D341Med (cell line): ENCODE measurements around the gene SIGLEC7.

Experiments used
- DNase-seq: peaks from one replicate; pipeline ENCODE4 v3.0.0; 2012; ENCODE audit warnings: low spot score

The SIGLEC7 gene

GRCh38 chr19:51119101-51119500 lies 23.0 kb upstream of the SIGLEC7 start:
- no peak for DNase-seq

DNA sequence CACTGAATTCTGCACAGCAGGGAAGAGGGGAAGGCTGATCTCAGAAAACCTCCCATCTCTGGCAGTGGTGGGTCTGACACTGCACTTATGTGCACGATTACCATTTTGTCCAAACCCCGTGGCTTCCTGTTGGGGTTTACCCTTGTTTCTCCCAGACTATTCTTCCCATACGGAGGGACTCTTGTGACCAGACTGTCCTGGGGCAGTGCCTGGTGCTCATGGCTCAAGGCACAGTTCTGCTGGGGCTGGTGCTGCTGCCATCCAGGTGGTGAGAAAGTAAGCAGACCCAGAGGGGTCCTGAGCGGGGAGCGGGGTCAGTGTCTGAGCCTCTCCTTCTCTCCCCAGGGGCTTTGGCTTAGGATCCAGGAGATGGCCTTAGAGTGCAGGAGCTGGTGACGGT lies 22.5 kb upstream of the SIGLEC7 start:
- no peak for DNase-seq

- DNase-seq, result no peak
Measured at GRCh38 chr19:51120160-51120559, 21.9 kb upstream of the SIGLEC7 start.

DNA sequence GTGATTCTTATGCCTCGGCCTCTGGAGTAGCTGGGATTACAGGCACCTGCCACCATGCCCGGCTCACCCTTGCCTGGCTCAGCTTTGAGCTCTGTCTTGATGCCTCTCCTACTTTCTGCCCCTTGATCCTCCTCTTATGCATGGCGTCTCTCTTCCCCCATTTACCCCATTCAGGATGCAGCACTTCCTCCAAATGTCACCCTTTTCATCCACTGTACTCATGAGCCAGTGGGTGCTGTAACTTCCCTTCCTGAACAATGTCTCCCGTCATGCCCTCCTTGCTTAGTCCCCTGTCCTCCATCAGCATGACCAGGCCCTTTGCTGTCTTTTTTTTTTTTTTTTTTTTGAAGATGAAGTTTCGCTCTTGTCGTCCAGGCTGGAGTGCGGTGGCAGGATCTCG lies 20.8 kb upstream of the SIGLEC7 start:
- no peak for DNase-seq

- no peak for DNase-seq
Measured at GRCh38 chr19:51122112-51122981, 19.8 kb upstream of the SIGLEC7 start.

DNA sequence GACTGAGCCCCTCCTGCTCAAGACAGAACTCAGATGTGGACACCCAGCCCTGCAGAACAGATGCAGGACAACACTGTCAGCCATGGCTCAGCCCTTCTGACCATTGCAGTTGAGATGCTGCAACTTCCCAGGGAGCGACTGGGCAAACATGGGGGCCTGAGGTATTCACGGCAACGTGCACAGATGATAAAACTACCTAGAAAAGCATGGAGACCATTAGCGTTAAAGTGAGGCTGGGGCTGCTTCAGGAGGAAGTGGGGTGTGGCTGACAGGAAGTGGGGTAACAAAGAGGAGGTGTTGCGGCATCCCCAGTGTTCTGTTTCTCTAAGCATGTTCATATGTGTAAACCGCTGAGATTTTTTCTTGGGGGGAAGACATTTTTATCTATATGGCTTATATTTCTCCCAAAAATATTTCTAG lies 18.7 kb upstream of the SIGLEC7 start:
- no peak for DNase-seq

GRCh38 chr19:51123802-51124201 lies 18.3 kb upstream of the SIGLEC7 start:
- no peak for DNase-seq

DNA sequence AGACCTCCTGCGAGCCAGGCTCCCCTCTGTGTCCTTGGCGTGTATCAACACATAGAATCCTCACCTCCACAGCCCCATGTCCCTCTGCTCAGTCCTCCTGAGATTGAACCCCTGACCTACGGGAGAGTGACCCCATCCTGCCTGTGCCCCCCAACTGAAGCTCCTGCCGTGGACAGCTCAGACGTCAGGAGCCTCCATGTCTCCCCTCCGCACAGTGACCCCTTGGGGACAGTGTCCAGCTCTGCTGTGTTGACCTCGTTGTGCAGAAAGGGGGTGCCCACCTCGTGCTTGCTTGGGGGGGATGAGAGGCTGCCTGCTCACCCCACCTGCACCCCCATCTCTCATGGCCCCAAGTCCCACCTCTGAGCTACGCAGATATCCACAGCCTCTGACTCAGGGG lies 17.9 kb upstream of the SIGLEC7 start:
- DNase-seq, result no peak

- DNase-seq, result no peak
Measured at GRCh38 chr19:51124729-51125128, 17.4 kb upstream of the SIGLEC7 start, which contains the start of gene SIGLEC9. Gene SIGLEC9, plus strand, starts transcription at chr19:51124906. Its CDS starts 69 bp downstream, at chr19:51124975.

GRCh38 chr19:51125421-51126075 lies 16.6 kb upstream of the SIGLEC7 start:
- DNase-seq, result no peak

DNA sequence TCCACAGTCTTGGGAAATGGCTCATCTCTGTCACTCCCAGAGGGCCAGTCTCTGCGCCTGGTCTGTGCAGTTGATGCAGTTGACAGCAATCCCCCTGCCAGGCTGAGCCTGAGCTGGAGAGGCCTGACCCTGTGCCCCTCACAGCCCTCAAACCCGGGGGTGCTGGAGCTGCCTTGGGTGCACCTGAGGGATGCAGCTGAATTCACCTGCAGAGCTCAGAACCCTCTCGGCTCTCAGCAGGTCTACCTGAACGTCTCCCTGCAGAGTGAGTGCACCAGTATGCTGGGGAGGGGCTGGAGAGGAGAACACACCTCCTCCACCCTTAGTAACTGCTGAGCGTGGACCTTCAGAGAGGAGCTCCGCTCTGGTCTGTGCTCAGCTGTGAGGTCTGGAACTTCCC lies 15.1 kb upstream of the SIGLEC7 start:
- DNase-seq, result no peak

GRCh38 chr19:51127755-51128154 lies 14.3 kb upstream of the SIGLEC7 start:
- DNase-seq, result no peak

- no peak for DNase-seq
Measured at GRCh38 chr19:51128227-51128626, 13.9 kb upstream of the SIGLEC7 start.

DNA sequence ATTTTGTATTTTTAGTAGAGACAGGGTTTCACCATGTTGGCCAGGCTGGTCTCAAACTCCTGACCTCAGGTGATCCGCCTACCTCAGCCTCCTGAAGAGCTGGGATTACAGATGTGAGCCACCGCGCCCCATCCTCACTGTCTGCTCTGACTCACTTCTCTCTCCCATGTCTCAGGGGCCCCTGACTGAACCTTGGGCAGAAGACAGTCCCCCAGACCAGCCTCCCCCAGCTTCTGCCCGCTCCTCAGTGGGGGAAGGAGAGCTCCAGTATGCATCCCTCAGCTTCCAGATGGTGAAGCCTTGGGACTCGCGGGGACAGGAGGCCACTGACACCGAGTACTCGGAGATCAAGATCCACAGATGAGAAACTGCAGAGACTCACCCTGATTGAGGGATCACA lies 12.4 kb upstream of the SIGLEC7 start:
- DNase-seq, result no peak

DNA sequence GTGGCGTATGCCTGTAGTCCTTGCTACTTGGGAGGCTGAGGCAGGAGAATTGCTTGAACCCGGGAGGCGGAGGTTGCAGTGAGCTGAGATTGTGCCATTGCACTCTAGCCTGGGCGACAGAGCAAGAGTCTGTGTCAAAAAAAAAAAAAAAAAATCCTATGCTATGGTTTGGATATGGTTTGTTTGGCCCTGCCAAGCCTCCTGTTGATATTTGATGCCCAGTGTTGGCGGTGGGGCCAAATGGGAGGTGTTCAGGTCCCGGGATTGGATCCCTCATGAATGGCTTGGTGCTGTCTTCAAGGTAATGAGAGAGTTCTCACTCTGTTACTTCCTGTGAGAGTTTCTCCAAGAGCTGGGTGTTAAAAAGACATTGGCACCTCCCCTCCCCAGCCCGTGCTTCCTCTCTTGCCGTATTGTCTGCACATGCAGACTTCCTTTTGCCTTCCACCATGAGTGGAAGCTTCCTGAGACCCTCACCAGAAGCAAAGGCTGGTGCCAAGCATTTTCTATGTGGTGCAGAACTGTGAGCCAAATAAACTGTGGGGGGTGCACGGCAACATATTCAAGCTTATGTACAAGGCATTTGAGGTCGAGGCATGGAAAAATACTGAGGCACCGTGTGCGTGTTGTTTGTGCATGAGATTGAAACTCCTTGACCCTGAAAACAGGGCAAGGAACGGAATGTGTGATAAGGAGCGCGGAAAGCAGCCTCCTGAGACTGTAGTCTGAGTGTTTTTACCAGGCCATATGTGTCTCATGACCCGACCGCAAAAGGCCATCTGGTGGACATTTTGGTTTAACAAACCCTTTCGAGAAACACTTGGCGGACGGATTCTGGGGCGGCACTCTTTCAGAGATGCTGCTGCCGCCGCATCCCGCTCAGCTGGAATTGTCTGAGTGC lies 10.1 kb upstream of the SIGLEC7 start:
- no peak for DNase-seq

- no peak for DNase-seq
Measured at GRCh38 chr19:51135004-51135403, 7.1 kb upstream of the SIGLEC7 start.

DNA sequence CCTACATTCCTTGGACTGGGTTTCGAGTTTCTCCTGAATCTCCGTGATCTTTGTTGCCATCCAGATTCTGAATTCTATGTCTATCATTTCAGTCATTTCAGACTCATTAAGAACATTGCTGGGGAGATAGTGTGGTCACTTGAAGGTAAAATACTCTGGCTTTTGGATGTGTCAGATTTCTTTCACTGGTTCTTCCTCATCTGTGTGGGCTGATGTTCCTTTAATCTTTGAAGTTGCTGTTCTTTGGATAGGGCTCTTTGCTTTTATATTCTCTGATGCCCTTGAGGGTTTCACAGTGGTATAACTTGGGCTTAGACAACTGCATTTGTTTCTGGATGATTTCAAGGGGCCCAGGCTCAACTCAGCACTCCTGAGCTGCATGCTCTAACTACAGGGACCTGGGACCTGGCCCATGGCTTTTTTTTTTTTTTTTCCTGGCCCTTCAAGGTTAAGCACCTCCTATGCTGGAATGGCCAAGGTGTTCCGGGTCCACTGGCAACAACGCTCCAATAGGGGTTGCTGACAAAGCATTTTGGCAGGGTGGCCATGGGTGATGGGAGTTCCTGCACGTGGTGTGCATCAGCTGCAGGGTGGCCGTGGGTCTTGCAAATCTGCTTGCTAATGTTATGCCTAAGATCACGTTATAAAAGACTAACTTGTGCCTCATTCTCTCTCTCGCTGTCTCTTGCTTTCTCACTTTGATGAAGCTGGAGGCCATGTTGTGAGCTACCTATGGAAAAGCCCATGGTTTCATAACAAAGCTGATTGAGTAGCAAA lies 5.9 kb upstream of the SIGLEC7 start:
- DNase-seq, result no peak

- no peak for DNase-seq
Measured at GRCh38 chr19:51136851-51137551, 5.1 kb upstream of the SIGLEC7 start.

- DNase-seq, result no peak
Measured at GRCh38 chr19:51137792-51138425, 4.2 kb upstream of the SIGLEC7 start.

DNA sequence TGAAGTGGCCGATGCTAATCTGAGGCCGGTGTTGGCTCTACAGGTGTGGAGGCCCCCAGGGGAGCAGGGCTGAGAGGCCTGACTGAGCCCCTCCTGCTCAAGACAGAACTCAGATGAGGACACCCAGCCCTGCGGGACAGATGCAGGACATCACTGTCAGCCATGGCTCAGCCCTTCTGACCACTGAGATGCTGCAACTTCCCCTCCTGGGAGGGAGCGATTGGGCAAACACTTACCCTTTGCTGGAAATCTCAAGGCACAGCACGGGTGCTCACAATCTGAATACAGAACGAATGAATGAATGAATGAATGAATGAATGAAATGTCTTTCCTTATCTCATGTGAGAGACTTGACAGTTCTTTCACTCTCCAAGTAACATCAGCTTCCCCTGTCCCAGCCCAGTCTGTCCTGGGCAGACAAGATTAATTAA lies 3.5 kb upstream of the SIGLEC7 start:
- DNase-seq, result no peak
